ENCODE measurements around the gene COL20A1. TPM values are rescaled to one million over a fixed set of nuclear protein-coding genes. Genes with fewer than 3 reads are reported as not detected.

Gene COL20A1
- total and polyA plus RNA-seq, 3 experiments from 2014 or later: 0.04 TPM; not detected in 2

- Histone ChIP-seq H3K27ac (ENCODE audit: low read depth, low read length) (no peak overlapping the region), H3K36me3 (ENCODE audit: insufficient read depth, low read length) (peaks cover 14% of the 10 kb centered on the region), H3K4me1 (ENCODE audit: insufficient read depth, low read length) (peaks cover 17% of the 10 kb centered on the region), H3K4me3 (ENCODE audit: low read length) (no peak overlapping the region), H3K27me3 (ENCODE audit: insufficient read depth, low read length, poor library complexity, severe bottlenecking) (no peaks in the 10 kb centered on the region), H3K9me3 (ENCODE audit: low read length) (no peaks in the 10 kb centered on the region)
- Mint-ChIP-seq H3K9me3 (no peaks in the 10 kb centered on the region), H3K4me1 (peaks cover 21 to 25% (median 22%) of the 10 kb centered on the region in 3 donors), H3K4me3 (peak overlapping the region in 1 of 7 donors; percentile 27), H3K27me3 (no peaks in the 10 kb centered on the region), H3K27ac (no peak overlapping the region), H3K36me3 (peaks cover 0 to 67% (median 2%) of the 10 kb centered on the region in 3 donors)
- CTCF ChIA-PET: no interaction called here
- DNase-seq: no peak
- POLR2A ChIA-PET: no interaction called here
Measured at GRCh38 chr20:63277466-63278272, 15.3 kb upstream of the COL20A1 start.

GRCh38 chr20:63278661-63279060 is 14.3 kb upstream of the COL20A1 start:
- no peaks in the 10 kb centered on the region for H3K27me3 Mint-ChIP-seq
- Histone ChIP-seq H3K27me3 (ENCODE audit: insufficient read depth, low read length, poor library complexity, severe bottlenecking) (no peaks in the 10 kb centered on the region), H3K4me1 (ENCODE audit: insufficient read depth, low read length) (peaks cover 14% of the 10 kb centered on the region), H3K27ac (ENCODE audit: low read depth, low read length) (no peak overlapping the region), H3K4me3 (ENCODE audit: low read length) (no peak overlapping the region), H3K9me3 (ENCODE audit: low read length) (no peaks in the 10 kb centered on the region), H3K36me3 (ENCODE audit: insufficient read depth, low read length) (peaks cover 14% of the 10 kb centered on the region)
- ChIA-PET POLR2A (no interaction called here), CTCF (no interaction called here)
- no peak for DNase-seq
- H3K27ac Mint-ChIP-seq: no peak overlapping the region
- peaks cover 18 to 20% (median 19%) of the 10 kb centered on the region in 3 donors for H3K4me1 Mint-ChIP-seq
- H3K36me3 Mint-ChIP-seq: peaks cover 0 to 70% (median 2%) of the 10 kb centered on the region in 3 donors
- H3K4me3 Mint-ChIP-seq: no peak overlapping the region
- no peaks in the 10 kb centered on the region for H3K9me3 Mint-ChIP-seq

DNA sequence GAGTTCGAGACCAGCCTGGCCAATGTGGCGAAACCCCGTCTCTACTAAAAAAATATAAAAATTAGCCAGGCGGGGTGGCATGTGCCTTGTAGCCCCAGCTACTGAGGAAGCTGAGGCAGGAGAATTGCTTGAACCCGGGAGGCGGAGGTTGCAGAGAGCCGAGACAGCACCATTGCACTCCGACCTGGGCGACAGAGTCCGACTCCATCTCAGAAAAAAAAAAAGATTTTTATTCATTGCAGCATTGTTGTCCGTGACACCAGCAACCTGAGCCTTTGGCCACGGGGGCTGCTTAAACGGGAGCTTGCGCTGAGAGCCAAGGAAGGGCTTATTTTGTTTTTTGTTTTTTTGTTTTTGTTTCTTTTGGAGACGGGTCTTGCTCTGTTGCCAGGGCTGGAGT is 13.1 kb upstream of the COL20A1 start:
- Histone ChIP-seq H3K4me3 (ENCODE audit: low read length) (no peak overlapping the region), H3K27ac (ENCODE audit: low read depth, low read length) (no peak overlapping the region), H3K4me1 (ENCODE audit: insufficient read depth, low read length) (peaks cover 4% of the 10 kb centered on the region), H3K36me3 (ENCODE audit: insufficient read depth, low read length) (peaks cover 14% of the 10 kb centered on the region), H3K9me3 (ENCODE audit: low read length) (no peaks in the 10 kb centered on the region), H3K27me3 (ENCODE audit: insufficient read depth, low read length, poor library complexity, severe bottlenecking) (no peaks in the 10 kb centered on the region)
- ChIA-PET POLR2A (no interaction called here), CTCF (no interaction called here)
- Mint-ChIP-seq H3K36me3 (peaks cover 0 to 75% (median 2%) of the 10 kb centered on the region in 3 donors), H3K9me3 (no peaks in the 10 kb centered on the region), H3K4me3 (no peak overlapping the region), H3K27ac (no peak overlapping the region), H3K4me1 (peaks cover 11 to 15% (median 13%) of the 10 kb centered on the region in 3 donors), H3K27me3 (no peaks in the 10 kb centered on the region)
- no peak for DNase-seq

DNA sequence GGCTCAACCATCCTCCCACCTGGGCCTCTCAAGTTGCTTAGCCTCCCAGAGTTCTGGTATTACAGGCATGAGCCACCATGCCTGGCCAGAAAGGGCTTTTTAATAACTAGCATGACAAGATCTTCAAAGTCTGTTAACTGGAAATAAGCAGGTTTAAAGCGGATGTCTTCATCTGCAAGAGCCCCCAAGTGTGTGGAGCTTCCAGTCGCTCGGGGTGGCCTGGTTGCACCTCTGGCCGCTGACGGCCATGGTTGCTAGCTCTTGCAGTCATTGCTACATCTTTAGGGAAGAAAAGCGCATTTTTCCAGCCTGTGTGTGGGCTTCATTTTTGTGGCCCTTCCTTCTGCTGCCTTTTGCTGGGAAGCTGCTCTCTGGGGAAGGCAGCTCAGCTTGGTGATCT is 12.6 kb upstream of the COL20A1 start:
- DNase-seq: no peak
- Mint-ChIP-seq H3K4me3 (no peak overlapping the region), H3K4me1 (peaks cover 7 to 11% (median 8%) of the 10 kb centered on the region in 3 donors), H3K27me3 (no peaks in the 10 kb centered on the region), H3K9me3 (no peaks in the 10 kb centered on the region), H3K27ac (no peak overlapping the region), H3K36me3 (peaks cover 0 to 73% (median 2%) of the 10 kb centered on the region in 3 donors)
- POLR2A ChIA-PET: no interaction called here
- H3K27ac ChIP-seq (ENCODE audit: low read depth, low read length): no peak overlapping the region
- no peak overlapping the region for H3K4me3 ChIP-seq (ENCODE audit: low read length)
- H3K9me3 ChIP-seq (ENCODE audit: low read length): no peaks in the 10 kb centered on the region
- H3K4me1 ChIP-seq (ENCODE audit: insufficient read depth, low read length): no peaks in the 10 kb centered on the region
- H3K27me3 ChIP-seq (ENCODE audit: insufficient read depth, low read length, poor library complexity, severe bottlenecking): no peaks in the 10 kb centered on the region
- peaks cover 14% of the 10 kb centered on the region for H3K36me3 ChIP-seq (ENCODE audit: insufficient read depth, low read length)
- CTCF ChIA-PET: no interaction called here

DNA sequence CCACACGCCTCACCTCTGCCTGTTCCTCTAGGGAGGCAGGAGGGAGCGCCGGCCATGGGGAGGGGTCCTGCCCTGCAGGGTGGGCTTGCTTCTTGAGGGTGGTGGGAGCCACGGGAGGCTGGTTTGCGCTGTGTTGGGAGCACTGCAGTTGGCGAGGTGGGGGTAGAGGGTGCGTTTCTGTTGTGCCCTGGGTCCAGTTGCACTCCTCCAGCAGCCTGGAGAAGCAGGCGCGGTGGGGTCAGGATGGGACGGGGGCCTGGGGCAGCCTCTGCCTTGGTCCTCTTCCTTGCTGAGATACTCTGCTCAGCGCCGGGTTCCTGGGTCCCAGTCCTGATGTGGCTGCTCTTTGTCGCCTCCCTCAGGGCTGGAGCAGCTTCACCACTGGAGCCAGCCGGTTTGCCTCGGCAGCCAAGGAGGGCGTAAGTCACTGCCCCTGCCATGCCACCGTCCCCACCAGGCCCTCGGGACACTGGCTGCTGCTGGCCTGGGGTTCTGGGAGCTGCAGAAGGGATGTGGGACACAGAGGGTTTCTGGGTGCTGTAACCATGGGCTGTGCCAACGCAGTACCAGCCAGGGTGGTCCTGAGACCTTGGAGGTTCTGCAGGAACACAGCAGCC is 11.9 kb upstream of the COL20A1 start:
- Histone ChIP-seq H3K27ac (ENCODE audit: low read depth, low read length) (no peak overlapping the region), H3K4me3 (ENCODE audit: low read length) (no peak overlapping the region), H3K36me3 (ENCODE audit: insufficient read depth, low read length) (peaks cover 14% of the 10 kb centered on the region), H3K27me3 (ENCODE audit: insufficient read depth, low read length, poor library complexity, severe bottlenecking) (no peaks in the 10 kb centered on the region), H3K9me3 (ENCODE audit: low read length) (no peaks in the 10 kb centered on the region), H3K4me1 (ENCODE audit: insufficient read depth, low read length) (no peaks in the 10 kb centered on the region)
- peaks cover 7 to 9% (median 7%) of the 10 kb centered on the region in 3 donors for H3K4me1 Mint-ChIP-seq
- ChIA-PET POLR2A (no interaction called here), CTCF (no interaction called here)
- H3K4me3 Mint-ChIP-seq: no peak overlapping the region
- H3K27ac Mint-ChIP-seq: no peak overlapping the region
- H3K36me3 Mint-ChIP-seq: peaks cover 0 to 75% (median 2%) of the 10 kb centered on the region in 3 donors
- H3K9me3 Mint-ChIP-seq: no peaks in the 10 kb centered on the region
- no peak for DNase-seq
- no peaks in the 10 kb centered on the region for H3K27me3 Mint-ChIP-seq

DNA sequence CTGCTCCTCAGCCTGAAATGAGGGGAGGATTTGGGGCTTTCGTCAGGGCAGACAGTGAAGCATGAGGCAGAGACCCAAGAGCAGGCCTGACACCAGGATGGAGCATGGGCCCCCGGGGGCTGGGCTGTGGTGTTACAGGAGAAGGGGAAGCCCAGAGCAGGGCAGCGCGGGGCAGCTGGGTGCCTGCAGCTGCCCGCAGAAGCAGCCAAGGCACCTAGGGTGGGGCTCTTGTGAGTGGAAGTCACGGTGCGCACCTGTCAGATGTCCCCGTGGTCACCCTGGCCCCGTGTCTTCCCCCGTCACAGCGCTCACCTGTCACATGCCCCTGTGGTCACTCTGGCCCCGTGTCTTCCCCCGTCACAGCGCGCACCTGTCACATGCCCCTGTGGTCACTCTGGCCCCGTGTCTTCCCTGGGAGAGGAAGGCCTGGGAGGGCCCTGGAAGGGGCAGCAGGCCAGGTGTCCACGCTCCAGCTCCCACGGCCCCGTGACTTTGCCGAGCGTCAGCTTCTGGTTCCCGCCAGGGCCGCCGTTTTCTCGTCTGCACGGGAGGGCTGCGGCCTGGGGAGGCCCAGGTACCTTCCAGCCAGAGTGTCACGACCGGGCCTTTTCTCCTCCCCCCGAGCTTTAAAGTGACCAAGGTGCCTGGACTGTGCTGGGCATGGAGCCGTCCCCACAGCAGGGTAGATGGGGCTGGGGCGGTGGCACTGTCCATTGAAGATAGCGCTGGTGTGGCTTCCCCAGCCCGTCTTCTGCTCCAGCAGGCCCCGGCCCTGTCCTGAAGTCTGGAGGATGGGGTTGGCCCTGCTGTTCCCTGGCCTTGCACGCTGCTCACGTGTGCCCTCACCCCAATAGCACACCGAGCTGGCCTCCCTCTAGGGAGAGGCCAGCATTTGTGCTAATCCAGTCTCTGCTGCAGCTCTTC is 11.0 kb upstream of the COL20A1 start:
- Mint-ChIP-seq H3K36me3 (peaks cover 0 to 73% (median 2%) of the 10 kb centered on the region in 3 donors), H3K4me3 (no peak overlapping the region), H3K9me3 (no peaks in the 10 kb centered on the region), H3K27ac (no peak overlapping the region), H3K4me1 (peaks cover 4 to 7% (median 7%) of the 10 kb centered on the region in 3 donors), H3K27me3 (no peaks in the 10 kb centered on the region)
- no peaks in the 10 kb centered on the region for H3K4me1 ChIP-seq (ENCODE audit: insufficient read depth, low read length)
- H3K36me3 ChIP-seq (ENCODE audit: insufficient read depth, low read length): peaks cover 14% of the 10 kb centered on the region
- no peak overlapping the region for H3K27ac ChIP-seq (ENCODE audit: low read depth, low read length)
- POLR2A ChIA-PET: no interaction called here
- no peak for DNase-seq
- no peaks in the 10 kb centered on the region for H3K9me3 ChIP-seq (ENCODE audit: low read length)
- H3K4me3 ChIP-seq (ENCODE audit: low read length): no peak overlapping the region
- CTCF ChIA-PET: no interaction called here
- no peaks in the 10 kb centered on the region for H3K27me3 ChIP-seq (ENCODE audit: insufficient read depth, low read length, poor library complexity, severe bottlenecking)

DNA sequence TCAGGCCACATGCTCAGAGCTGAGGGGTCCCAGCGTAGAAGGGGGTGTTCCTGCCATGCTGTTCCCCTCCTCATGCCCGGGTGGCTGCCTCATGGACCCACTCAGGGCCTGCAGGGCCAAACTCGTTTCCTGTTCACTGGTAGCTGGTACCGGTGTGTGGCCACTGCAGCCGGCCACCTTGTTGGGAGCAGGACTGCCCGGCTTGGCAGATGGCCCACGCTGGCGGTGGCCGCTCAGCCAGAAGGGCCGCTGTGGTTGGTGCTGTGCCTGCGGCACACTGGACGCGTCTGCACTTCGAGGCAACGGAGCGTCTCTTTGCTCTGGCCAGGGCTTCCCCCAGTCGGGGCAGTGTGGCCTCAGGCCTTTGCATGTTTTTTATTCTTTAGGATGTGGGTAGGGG is 10.0 kb upstream of the COL20A1 start:
- H3K4me1 Mint-ChIP-seq: peaks cover 4 to 7% (median 7%) of the 10 kb centered on the region in 3 donors
- CTCF ChIA-PET: no interaction called here
- POLR2A ChIA-PET: no interaction called here
- H3K9me3 Mint-ChIP-seq: no peaks in the 10 kb centered on the region
- no peaks in the 10 kb centered on the region for H3K9me3 ChIP-seq (ENCODE audit: low read length)
- no peak overlapping the region for H3K4me3 ChIP-seq (ENCODE audit: low read length)
- peak overlapping the region in 1 of 8 donors; percentile 36 for H3K27ac Mint-ChIP-seq
- no peaks in the 10 kb centered on the region for H3K27me3 ChIP-seq (ENCODE audit: insufficient read depth, low read length, poor library complexity, severe bottlenecking)
- no peak overlapping the region for H3K4me3 Mint-ChIP-seq
- DNase-seq: no peak
- no peak overlapping the region for H3K27ac ChIP-seq (ENCODE audit: low read depth, low read length)
- no peaks in the 10 kb centered on the region for H3K4me1 ChIP-seq (ENCODE audit: insufficient read depth, low read length)
- peaks cover 14% of the 10 kb centered on the region for H3K36me3 ChIP-seq (ENCODE audit: insufficient read depth, low read length)
- no peaks in the 10 kb centered on the region for H3K27me3 Mint-ChIP-seq
- peaks cover 0 to 72% (median 2%) of the 10 kb centered on the region in 3 donors for H3K36me3 Mint-ChIP-seq

Data from CD8-positive, alpha-beta memory T cell (primary cell).